ENCODE results near the gene TRIM3.

The TRIM3 gene

GRCh38 chr11:6437423-6437822 is 36.3 kb downstream of the TRIM3 start:
- DNase-seq: no peak

GRCh38 chr11:6433998-6434660 is 39.6 kb downstream of the TRIM3 start:
- DNase-seq: no peak

GRCh38 chr11:6431861-6432260 is 41.9 kb downstream of the TRIM3 start:
- no peak for DNase-seq

GRCh38 chr11:6427516-6427915 is 46.2 kb downstream of the TRIM3 start:
- DNase-seq: no peak

- no peak for DNase-seq
These were observed 53.1 kb downstream of the TRIM3 start for GRCh38 chr11:6420677-6421076.

- DNase-seq: peak; percentile 52 to 62
These were observed 54.6 kb downstream of the TRIM3 start, which contains the start of gene APBB1 for GRCh38 chr11:6419009-6419631. APBB1 (minus strand) TSS chr11:6419094; CDS start chr11:6411347, 7,747 bp downstream.

- no peak for DNase-seq
These were observed 55.2 kb downstream of the TRIM3 start for GRCh38 chr11:6418557-6419008.

GRCh38 chr11:6417907-6418556 is 55.7 kb downstream of the TRIM3 start:
- DNase-seq: no peak

GRCh38 chr11:6415797-6416196 is 57.9 kb downstream of the TRIM3 start:
- DNase-seq: no peak

GRCh38 chr11:6414874-6415328 is 58.8 kb downstream of the TRIM3 start:
- no peak for DNase-seq

- peak; percentile 62 to 64 for DNase-seq
These were observed 59.9 kb downstream of the TRIM3 start for GRCh38 chr11:6413791-6414201.

- no peak for DNase-seq
These were observed 62.1 kb downstream of the TRIM3 start for GRCh38 chr11:6411594-6412031.

- no peak for DNase-seq
These were observed 62.9 kb downstream of the TRIM3 start for GRCh38 chr11:6410695-6411430.

GRCh38 chr11:6406370-6406769 is 67.4 kb downstream of the TRIM3 start:
- no peak for DNase-seq

- no peak for DNase-seq
These were observed 67.9 kb downstream of the TRIM3 start for GRCh38 chr11:6405846-6406245.

GRCh38 chr11:6405052-6405667 is 68.6 kb downstream of the TRIM3 start:
- no peak for DNase-seq

- no peak for DNase-seq
These were observed 69.2 kb downstream of the TRIM3 start for GRCh38 chr11:6404342-6405051.

GRCh38 chr11:6403539-6403938 is 70.2 kb downstream of the TRIM3 start:
- no peak for DNase-seq

GRCh38 chr11:6402561-6402981 is 71.2 kb downstream of the TRIM3 start:
- peak; percentile 30 to 40 for DNase-seq

- no peak for DNase-seq
These were observed 71.7 kb downstream of the TRIM3 start for GRCh38 chr11:6402061-6402470.

GRCh38 chr11:6401464-6401863 is 72.3 kb downstream of the TRIM3 start:
- DNase-seq: no peak
